ACC112 (cell line): Measurements from ENCODE around the gene TMEM50B.
"Not testable (repeated sequence)": the region's sequence is repeated elsewhere in the genome, so short reads cannot be mapped to it uniquely, and the experiment has no call there.

Experiments used
- H2AFZ ChIP-seq: fragments of 200-600 bp; sonication (generic); one replicate; pipeline ENCODE4 v1.6.0; 2017; ENCODE audit warnings: antibody characterized with exemption, low read length; ENCODE audit not compliant: unreplicated experiment
- H3K27ac ChIP-seq: fragments of 200-600 bp; sonication (generic); 2 replicates; pipeline ENCODE4 v1.5.1; 2014; ENCODE audit warnings: low read depth, mild to moderate bottlenecking, antibody characterized with exemption, low read length, moderate library complexity
- H3K27me3 ChIP-seq: fragments of 200-600 bp; sonication (generic); 2 replicates; pipeline ENCODE4 v1.6.1; 2014; ENCODE audit warnings: mild to moderate bottlenecking, antibody characterized with exemption, low read length, moderate library complexity, mixed read lengths; ENCODE audit not compliant: insufficient read depth
- H3K36me3 ChIP-seq: fragments of 200-600 bp; sonication (generic); 2 replicates; pipeline ENCODE4 v1.6.1; 2016; ENCODE audit warnings: mild to moderate bottlenecking, antibody characterized with exemption, low read length, moderate library complexity, mixed read lengths; ENCODE audit not compliant: insufficient read depth
- H3K4me1 ChIP-seq: fragments of 200-600 bp; sonication (generic); one replicate; pipeline ENCODE4 v1.6.1; 2016; ENCODE audit warnings: low read length, mixed read lengths; ENCODE audit not compliant: insufficient read depth, unreplicated experiment, control insufficient read depth
- H3K4me3 ChIP-seq: fragments of 200-600 bp; sonication (generic); 2 replicates; pipeline ENCODE4 v1.5.1; 2014; ENCODE audit warnings: mild to moderate bottlenecking, low read depth, low read length
- H3K79me2 ChIP-seq: fragments of 200-600 bp; sonication (generic); one replicate; pipeline ENCODE4 v1.6.0; 2016; ENCODE audit warnings: low read length; ENCODE audit not compliant: control insufficient read depth, unreplicated experiment, insufficient read depth

The TMEM50B gene

GRCh38 chr21:33479679-33480480 is at the start of gene TMEM50B:
TSS of gene TMEM50B (minus strand) at chr21:33479974. CDS start at chr21:33468885, 11,089 bp downstream.
- peaks cover 5% of the 10 kb centered on the region for H3K4me1 ChIP-seq
- peaks cover 7% of the 10 kb centered on the region for H3K79me2 ChIP-seq
- H3K27ac ChIP-seq: peak within 1 kb of the TSS; percentile 75
- H3K27me3 ChIP-seq: no peaks in the 10 kb centered on the region
- peak within 1 kb of the TSS; percentile 88 for H3K4me3 ChIP-seq
- H2AFZ ChIP-seq: peak within 1 kb of the TSS; percentile 88
- H3K36me3 ChIP-seq: no peaks in the 10 kb centered on the region

DNA sequence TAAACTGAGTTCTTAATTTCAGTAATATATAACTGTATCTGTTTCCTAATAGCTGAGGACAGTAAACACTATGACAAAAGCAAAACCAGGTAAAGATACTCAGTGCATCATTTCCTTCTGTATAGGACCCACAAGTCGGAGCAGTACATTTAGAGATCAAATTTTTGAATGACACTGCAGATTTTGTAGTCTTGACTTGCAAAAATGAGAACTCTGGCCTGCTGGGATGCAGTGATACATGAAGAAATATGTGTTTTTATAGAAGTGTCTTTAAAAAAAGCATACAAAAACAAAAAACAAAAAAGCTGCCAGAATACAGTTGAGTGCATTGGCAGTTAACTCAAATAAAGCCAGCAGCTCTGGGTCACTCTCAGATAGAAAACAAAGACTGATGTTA is 43.2 kb upstream of the TMEM50B start:
- Histone ChIP-seq H3K4me3 (no peak overlapping the region), H3K4me1 (no peaks in the 10 kb centered on the region), H2AFZ (no peak overlapping the region), H3K27ac (peak overlapping the region; percentile 0; the same call in 1 of the 2 replicates), H3K79me2 (no peaks in the 10 kb centered on the region), H3K36me3 (peaks cover 44% of the 10 kb centered on the region), H3K27me3 (no peaks in the 10 kb centered on the region)

- Histone ChIP-seq H3K36me3 (peaks cover 44% of the 10 kb centered on the region), H3K79me2 (no peaks in the 10 kb centered on the region)
Measured at GRCh38 chr21:33522297-33522952, 42.7 kb upstream of the TMEM50B start.

GRCh38 chr21:33518899-33519298 is 39.1 kb upstream of the TMEM50B start:
- no peaks in the 10 kb centered on the region for H3K79me2 ChIP-seq
- peaks cover 10% of the 10 kb centered on the region for H3K4me1 ChIP-seq
- no peak overlapping the region for H2AFZ ChIP-seq
- no peak overlapping the region for H3K4me3 ChIP-seq
- peaks cover 51% of the 10 kb centered on the region for H3K36me3 ChIP-seq
- H3K27ac ChIP-seq: no peak overlapping the region
- H3K27me3 ChIP-seq: no peaks in the 10 kb centered on the region

More at GRCh38 chr21:33522297-33522952, 42.7 kb upstream of the TMEM50B start:
- Histone ChIP-seq H3K27me3 (no peaks in the 10 kb centered on the region), H3K4me3 (no peak overlapping the region), H3K27ac (peak overlapping the region; percentile 0; the same call in 1 of the 2 replicates), H3K4me1 (no peaks in the 10 kb centered on the region), H2AFZ (no peak overlapping the region)

- H3K4me1 ChIP-seq: peaks cover 10% of the 10 kb centered on the region
- H3K27ac ChIP-seq: peak overlapping the region; percentile 35
- H3K27me3 ChIP-seq: no peaks in the 10 kb centered on the region
- no peak overlapping the region for H2AFZ ChIP-seq
- H3K36me3 ChIP-seq: peaks cover 43% of the 10 kb centered on the region
- no peak overlapping the region for H3K4me3 ChIP-seq
- H3K79me2 ChIP-seq: no peaks in the 10 kb centered on the region
Measured at GRCh38 chr21:33514229-33514628, 34.5 kb upstream of the TMEM50B start.

DNA sequence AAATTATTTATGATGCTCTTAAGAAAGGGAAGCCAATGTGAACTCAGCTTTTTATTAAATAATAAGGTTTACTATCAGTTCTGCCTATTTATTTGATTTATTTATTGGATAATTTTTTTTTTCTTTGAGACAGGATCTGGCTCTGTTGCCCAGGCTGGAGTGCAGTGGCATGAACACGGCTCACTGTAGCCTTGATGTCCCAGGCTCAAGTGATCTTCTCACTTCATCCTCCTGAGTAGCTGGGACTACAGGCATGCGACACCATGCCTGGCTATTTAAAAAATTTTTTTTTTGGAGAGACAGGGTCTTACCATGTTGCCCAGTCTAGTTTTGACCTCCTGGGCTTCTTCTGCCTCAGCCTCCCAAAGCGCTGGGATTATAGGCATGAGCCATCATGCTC is 32.7 kb upstream of the TMEM50B start:
- Histone ChIP-seq H3K4me3 (no peak overlapping the region), H3K27ac (no peak overlapping the region), H2AFZ (no peak overlapping the region), H3K4me1 (peaks cover 10% of the 10 kb centered on the region), H3K79me2 (no peaks in the 10 kb centered on the region), H3K27me3 (no peaks in the 10 kb centered on the region), H3K36me3 (peaks cover 42% of the 10 kb centered on the region)

DNA sequence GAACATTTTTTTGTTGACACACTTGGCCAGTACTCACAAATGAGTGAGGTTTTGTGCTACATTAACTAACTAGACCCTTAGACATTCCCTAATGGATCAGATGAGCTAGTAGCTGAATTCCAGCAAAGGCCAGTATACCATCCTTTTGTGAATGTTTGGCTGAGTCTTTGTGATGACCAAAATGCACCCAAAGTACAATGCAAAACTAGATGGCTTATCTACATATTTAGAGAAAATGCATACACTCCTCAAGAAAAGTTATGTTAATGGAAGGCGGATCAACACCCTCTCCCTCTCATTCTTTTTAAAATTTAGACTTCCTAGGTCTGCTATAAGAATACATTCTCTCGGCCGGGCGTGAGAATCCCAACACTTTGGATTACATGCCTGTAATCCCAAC is 31.9 kb upstream of the TMEM50B start:
- peaks cover 45% of the 10 kb centered on the region for H3K36me3 ChIP-seq
- H3K79me2 ChIP-seq: no peaks in the 10 kb centered on the region
- no peak overlapping the region for H2AFZ ChIP-seq
- H3K27me3 ChIP-seq: no peaks in the 10 kb centered on the region
- H3K4me1 ChIP-seq: peaks cover 10% of the 10 kb centered on the region
- H3K4me3 ChIP-seq: no peak overlapping the region
- H3K27ac ChIP-seq: no peak overlapping the region

DNA sequence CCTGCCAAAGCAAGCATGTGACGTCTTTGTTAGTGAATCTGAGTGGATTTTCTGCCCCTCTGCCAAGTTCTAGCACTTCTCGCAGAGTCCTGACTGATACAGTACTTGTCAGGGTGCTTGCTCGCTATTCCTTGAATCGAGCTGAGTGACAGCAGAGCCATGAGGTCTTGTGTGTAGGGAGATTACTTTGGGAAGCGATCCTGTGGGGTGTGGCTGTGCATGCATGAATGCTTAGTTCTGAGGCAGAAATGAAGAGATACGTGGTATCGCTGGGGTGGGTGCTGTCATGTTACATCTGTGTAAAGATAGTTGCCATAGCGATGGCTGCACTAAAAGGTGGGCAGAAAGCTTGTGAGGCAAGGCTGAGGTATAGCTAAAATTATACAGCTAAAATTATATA is 31.1 kb upstream of the TMEM50B start:
- no peaks in the 10 kb centered on the region for H3K27me3 ChIP-seq
- H3K27ac ChIP-seq: no peak overlapping the region
- H3K4me1 ChIP-seq: peaks cover 10% of the 10 kb centered on the region
- H3K79me2 ChIP-seq: no peaks in the 10 kb centered on the region
- peaks cover 43% of the 10 kb centered on the region for H3K36me3 ChIP-seq
- no peak overlapping the region for H2AFZ ChIP-seq
- H3K4me3 ChIP-seq: no peak overlapping the region

- H3K27ac ChIP-seq, H3K4me1 ChIP-seq, H2AFZ ChIP-seq, H3K27me3 ChIP-seq, H3K4me3 ChIP-seq, H3K79me2 ChIP-seq: not testable (repeated sequence)
- peaks cover 39% of the 10 kb centered on the region for H3K36me3 ChIP-seq
Measured at GRCh38 chr21:33507003-33507402, 27.2 kb upstream of the TMEM50B start.

DNA sequence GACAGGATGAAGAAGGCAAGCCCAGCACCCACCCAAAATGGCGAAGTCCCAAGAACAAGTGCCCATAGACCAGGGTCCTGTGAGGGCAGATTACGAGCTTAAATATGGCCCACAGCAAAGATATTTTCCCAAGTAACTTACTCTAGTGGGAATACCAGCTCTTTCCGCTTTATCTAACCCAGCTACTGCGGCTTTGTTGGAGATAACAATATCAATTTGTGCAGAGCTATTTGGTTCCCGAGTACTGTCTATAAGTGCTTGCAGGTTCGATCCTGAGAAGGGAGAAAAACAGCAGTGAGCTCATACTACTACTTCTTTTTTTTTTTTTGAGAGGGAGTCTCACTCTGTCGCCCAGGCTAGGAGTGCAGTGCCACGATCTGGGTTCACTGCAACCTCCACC is 26.1 kb upstream of the TMEM50B start:
- H3K36me3 ChIP-seq: peaks cover 36% of the 10 kb centered on the region
- no peak overlapping the region for H2AFZ ChIP-seq
- H3K4me3 ChIP-seq: no peak overlapping the region
- no peaks in the 10 kb centered on the region for H3K79me2 ChIP-seq
- no peak overlapping the region for H3K27ac ChIP-seq
- no peaks in the 10 kb centered on the region for H3K4me1 ChIP-seq
- no peaks in the 10 kb centered on the region for H3K27me3 ChIP-seq

DNA sequence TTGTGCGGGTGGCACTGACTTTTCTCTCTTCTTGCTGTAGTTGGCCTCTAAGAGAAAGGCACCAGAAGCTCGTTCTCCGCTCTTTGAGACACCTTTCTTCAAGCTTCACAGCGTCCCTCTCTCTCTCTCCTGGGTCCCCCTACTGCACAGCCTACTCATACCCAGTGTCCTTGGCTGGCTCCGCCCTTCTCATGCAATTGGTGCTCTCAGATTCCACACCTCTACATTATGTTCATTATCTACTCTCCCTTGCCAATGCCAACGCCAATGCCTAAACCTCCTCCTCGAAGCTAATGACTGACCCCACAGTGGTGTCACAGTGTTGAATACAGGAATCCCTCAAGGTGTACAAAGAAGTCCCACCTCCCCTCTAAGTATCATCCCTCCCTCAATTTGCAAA is 16.6 kb upstream of the TMEM50B start:
- no peak overlapping the region for H3K27ac ChIP-seq
- no peak overlapping the region for H3K4me3 ChIP-seq
- H2AFZ ChIP-seq: no peak overlapping the region
- H3K79me2 ChIP-seq: no peaks in the 10 kb centered on the region
- H3K27me3 ChIP-seq: no peaks in the 10 kb centered on the region; the same call in 1 of the 2 replicates
- no peaks in the 10 kb centered on the region for H3K36me3 ChIP-seq
- peaks cover 5% of the 10 kb centered on the region for H3K4me1 ChIP-seq
